H9 (cell line): ENCODE results near the gene OR1L1. TPM values are rescaled to one million over a fixed set of nuclear protein-coding genes. Genes with fewer than 3 reads are reported as not detected.

ENCODE experiments used
- DNase-seq: peaks from one replicate; pipeline ENCODE4 v3.0.0-alpha.2; 2017
- H2AFZ ChIP-seq: one replicate; pipeline ENCODE4 v1.6.1; 2013; ENCODE audit warnings: mild to moderate bottlenecking, low read length, control low read depth, moderate library complexity
- H2AK5ac ChIP-seq: 2 replicates; pipeline ENCODE4 v1.6.1; 2013; ENCODE audit warnings: low read length, control low read depth, mixed read lengths; ENCODE audit not compliant: insufficient read length
- H2BK120ac ChIP-seq: one replicate; pipeline ENCODE4 v1.6.1; 2013; ENCODE audit warnings: low read depth, mild to moderate bottlenecking, low read length, control low read depth, inconsistent platforms; ENCODE audit not compliant: poor library complexity, severe bottlenecking
- H2BK12ac ChIP-seq: 2 replicates; pipeline ENCODE4 v1.6.1; 2013; ENCODE audit warnings: low read length, control low read depth, mixed read lengths, low read depth; ENCODE audit not compliant: insufficient read length
- H2BK15ac ChIP-seq: 2 replicates; pipeline ENCODE4 v1.6.1; 2013; ENCODE audit warnings: low read depth, low read length, control low read depth
- H2BK20ac ChIP-seq: one replicate; pipeline ENCODE4 v1.6.1; 2013; ENCODE audit warnings: low read depth, mild to moderate bottlenecking, low read length, control low read depth, inconsistent platforms; ENCODE audit not compliant: poor library complexity, severe bottlenecking
- H2BK5ac ChIP-seq: 2 replicates; pipeline ENCODE4 v1.6.1; 2013; ENCODE audit warnings: low read length, control low read depth, mixed read lengths; ENCODE audit not compliant: insufficient read length
- H3K14ac ChIP-seq: 2 replicates; pipeline ENCODE4 v1.6.1; 2013; ENCODE audit warnings: low read length, control low read depth; ENCODE audit not compliant: insufficient read depth
- H3K18ac ChIP-seq: 2 replicates; pipeline ENCODE4 v1.6.1; 2013; ENCODE audit warnings: low read depth, mild to moderate bottlenecking, mixed read lengths, low read length, control low read depth; ENCODE audit not compliant: insufficient read length
- H3K23ac ChIP-seq: 2 replicates; pipeline ENCODE4 v1.6.1; 2013; ENCODE audit warnings: low read length, control low read depth, mixed read lengths, low read depth; ENCODE audit not compliant: insufficient read length
- H3K23me2 ChIP-seq: 2 replicates; pipeline ENCODE4 v1.6.1; 2013; ENCODE audit warnings: low read depth, mild to moderate bottlenecking, mixed read lengths, low read length, control low read depth; ENCODE audit not compliant: insufficient read length, poor library complexity, severe bottlenecking
- H3K27ac ChIP-seq: 2 replicates; pipeline ENCODE4 v1.5.1; 2013; ENCODE audit warnings: low read length, control low read depth, mixed read lengths, low read depth; ENCODE audit not compliant: insufficient read length
- H3K27me3 ChIP-seq: 2 replicates; pipeline ENCODE4 v1.6.1; 2013; ENCODE audit warnings: low read length, control low read depth, inconsistent platforms; ENCODE audit not compliant: insufficient read depth
- H3K4ac ChIP-seq: 2 replicates; pipeline ENCODE4 v1.6.1; 2013; ENCODE audit warnings: low read depth, mild to moderate bottlenecking, control low read depth, inconsistent platforms, low read length, moderate library complexity
- H3K4me1 ChIP-seq: 2 replicates; pipeline ENCODE4 v1.6.1; 2013; ENCODE audit warnings: low read length, control low read depth, inconsistent platforms; ENCODE audit not compliant: insufficient read depth
- H3K4me2 ChIP-seq: 2 replicates; pipeline ENCODE4 v1.6.1; 2013; ENCODE audit warnings: low read length, control low read depth, mixed read lengths; ENCODE audit not compliant: insufficient read length, insufficient read depth
- H3K56ac ChIP-seq: 2 replicates; pipeline ENCODE4 v1.6.1; 2013; ENCODE audit warnings: low read depth, mild to moderate bottlenecking, mixed read lengths, low read length, control low read depth; ENCODE audit not compliant: insufficient read length
- H3K79me1 ChIP-seq: 2 replicates; pipeline ENCODE4 v1.6.1; 2013; ENCODE audit warnings: low read depth, mild to moderate bottlenecking, moderate library complexity, low read length, control low read depth, inconsistent platforms; ENCODE audit not compliant: insufficient read depth, poor library complexity, severe bottlenecking
- H3K79me2 ChIP-seq: 2 replicates; pipeline ENCODE4 v1.6.1; 2013; ENCODE audit warnings: low read length, control low read depth, inconsistent platforms; ENCODE audit not compliant: insufficient read depth
- H3K9ac ChIP-seq: 2 replicates; pipeline ENCODE4 v1.6.1; 2013; ENCODE audit warnings: low read length, control low read depth, mixed read lengths; ENCODE audit not compliant: insufficient read length; ENCODE audit errors: extremely low read depth
- H3K9me3 ChIP-seq: one replicate; pipeline ENCODE4 v1.6.1; 2013; ENCODE audit warnings: low read depth, low read length, inconsistent platforms; ENCODE audit not compliant: control insufficient read depth
- H3T11ph ChIP-seq: one replicate; pipeline ENCODE4 v1.6.1; 2013; ENCODE audit warnings: mild to moderate bottlenecking, low read length, control low read depth, inconsistent platforms
- H4K20me1 ChIP-seq: one replicate; pipeline ENCODE4 v1.6.1; 2013; ENCODE audit not compliant: control insufficient read depth, insufficient read length, insufficient read depth
- H4K5ac ChIP-seq: 2 replicates; pipeline ENCODE4 v1.6.1; 2013; ENCODE audit warnings: low read depth, mild to moderate bottlenecking, mixed read lengths, low read length, control low read depth; ENCODE audit not compliant: insufficient read length
- H4K8ac ChIP-seq: replicated peaks from 2 replicates; pipeline ENCODE4 v1.6.1; 2013; ENCODE audit warnings: low read length, control low read depth, mixed read lengths, low read depth; ENCODE audit not compliant: insufficient read length
- H4K91ac ChIP-seq: 2 replicates; pipeline ENCODE4 v1.6.1; 2013; ENCODE audit warnings: low read depth, mild to moderate bottlenecking, moderate library complexity, mixed read lengths, low read length, control low read depth; ENCODE audit not compliant: insufficient read length
- H3K27ac Mint-ChIP-seq, 3 experiments: 2 replicates in 2 of 3; 3 replicates in 1 of 3; pipeline ENCODE4 v1.8.0; 2020 to 2021; ENCODE audit warnings: mixed read lengths in 3 of 3, mild to moderate bottlenecking in 1 of 3, moderate library complexity in 1 of 3
- H3K27me3 Mint-ChIP-seq: 2 replicates; pipeline ENCODE4 v1.8.0; 2021; ENCODE audit warnings: low read depth, mild to moderate bottlenecking, moderate library complexity, mixed read lengths
- H3K36me3 Mint-ChIP-seq, 3 experiments: 2 replicates in 2 of 3; 3 replicates in 1 of 3; pipeline ENCODE4 v1.8.0; 2020 to 2021; ENCODE audit warnings: low read depth in 3 of 3, mixed read lengths in 3 of 3; ENCODE audit not compliant: insufficient read depth in 1 of 3
- H3K4me1 Mint-ChIP-seq, 2 experiments: 2 replicates each; pipeline ENCODE4 v1.8.0; 2020; ENCODE audit warnings: mixed read lengths in 2 of 2
- H3K4me3 Mint-ChIP-seq, 2 experiments: 2 replicates in 1 of 2; 3 replicates in 1 of 2; pipeline ENCODE4 v1.8.0; 2020 to 2021; ENCODE audit warnings: mild to moderate bottlenecking in 2 of 2, mixed read lengths in 2 of 2, moderate library complexity in 1 of 2
- H3K9me3 Mint-ChIP-seq, 2 experiments: 2 replicates in 1 of 2; 3 replicates in 1 of 2; pipeline ENCODE4 v1.8.0; 2020; ENCODE audit warnings: mild to moderate bottlenecking in 2 of 2, mixed read lengths in 2 of 2, moderate library complexity in 1 of 2
- CTCF ChIP-seq: fragments of 200-600 bp; sonication (generic); conservative IDR thresholded peaks from 3 replicates; pipeline ENCODE4 v1.8.0; 2021; ENCODE audit warnings: antibody characterized with exemption, mild to moderate bottlenecking
- total RNA-seq: library from RNA; stranded (reverse); gene quantifications from 2 replicates; pipeline ENCODE4 v1.2.1, GENCODE V29; 2021

Gene OR1L1
- total RNA-seq, 1 experiment from 2014 or later: not detected

GRCh38 chr9:122684851-122685250 is 23.3 kb downstream of the OR1L1 start:
- no peaks in the 10 kb centered on the region for H3K27me3 Mint-ChIP-seq
- no peak overlapping the region for H3K27ac Mint-ChIP-seq
- H4K8ac ChIP-seq: no peak overlapping the region
- no peak overlapping the region for H3K14ac ChIP-seq
- H2BK120ac ChIP-seq: no peak overlapping the region
- DNase-seq: no peak
- no peak overlapping the region for H3K56ac ChIP-seq
- H3K9ac ChIP-seq: no peak overlapping the region
- no peak overlapping the region for H3T11ph ChIP-seq
- no peaks in the 10 kb centered on the region for H3K79me2 ChIP-seq
- no peak overlapping the region for H3K18ac ChIP-seq
- H3K4me1 Mint-ChIP-seq: no peaks in the 10 kb centered on the region
- H2AFZ ChIP-seq: no peak overlapping the region
- no peak overlapping the region for H3K4me2 ChIP-seq
- no peak overlapping the region for H2BK20ac ChIP-seq
- no peak overlapping the region for H2AK5ac ChIP-seq
- no peak for TF ChIP-seq CTCF
- H3K36me3 Mint-ChIP-seq: peaks cover 0 to 21% (median 5%) of the 10 kb centered on the region in 3 experiments; a peak in 4 of 7 replicates
- H2BK5ac ChIP-seq: no peak overlapping the region
- H3K27me3 ChIP-seq: no peaks in the 10 kb centered on the region
- no peak overlapping the region for H4K5ac ChIP-seq
- peaks cover 48% of the 10 kb centered on the region for H3K9me3 ChIP-seq
- H2BK15ac ChIP-seq: no peak overlapping the region
- H3K4me1 ChIP-seq: no peaks in the 10 kb centered on the region
- no peak overlapping the region for H2BK12ac ChIP-seq
- no peaks in the 10 kb centered on the region for H3K23me2 ChIP-seq
- no peak overlapping the region for H3K4ac ChIP-seq
- H3K79me1 ChIP-seq: no peaks in the 10 kb centered on the region
- H3K4me3 Mint-ChIP-seq: no peak overlapping the region
- H4K20me1 ChIP-seq: no peaks in the 10 kb centered on the region
- H3K27ac ChIP-seq: no peak overlapping the region
- H4K91ac ChIP-seq: no peak overlapping the region
- peaks cover 85 to 95% of the 10 kb centered on the region in 2 experiments for H3K9me3 Mint-ChIP-seq
- H3K23ac ChIP-seq: no peak overlapping the region
